ENCODE measurements around the gene SRGAP3. TPM values are rescaled to one million over a fixed set of nuclear protein-coding genes. Genes with fewer than 3 reads are reported as not detected.

The SRGAP3 gene
- total and polyA plus RNA-seq, 7 experiments from 2014 or later, result 1.4 to 6.0 (median 4.6) TPM

- Mint-ChIP-seq H3K36me3 (peaks cover 0 to 30% (median 16%) of the 10 kb centered on the region in 5 donors), H3K27me3 (peaks cover 0 to 3% (median 0%) of the 10 kb centered on the region in 5 donors), H3K4me1 (no peaks in the 10 kb centered on the region), H3K9me3 (peaks cover 5 to 14% (median 7%) of the 10 kb centered on the region in 11 donors), H3K27ac (no peak overlapping the region), H3K4me3 (no peak overlapping the region)
- H3K4me1 ChIP-seq (ENCODE audit: control insufficient read depth in 2 of 2, insufficient read depth in 2 of 2, low read length in 2 of 2), result no peaks in the 10 kb centered on the region
- H3K4me3 ChIP-seq (ENCODE audit: low read length), result no peak overlapping the region
- CTCF ChIA-PET, result no interaction called here
- POLR2A ChIA-PET, result no interaction called here
- intact Hi-C loops (cut with micrococcal nuclease), result no loop called here
- no peaks in the 10 kb centered on the region for H3K9me3 ChIP-seq (ENCODE audit: control insufficient read depth in 2 of 3, low read length in 3 of 3)
- ATAC-seq (no peak), DNase-seq (no peak)
- H3K27ac ChIP-seq (ENCODE audit: low read depth, low read length), result no peak overlapping the region
- no peaks in the 10 kb centered on the region for H3K36me3 ChIP-seq (ENCODE audit: control insufficient read depth in 2 of 3, insufficient read depth in 3 of 3, low read length in 3 of 3)
- no peaks in the 10 kb centered on the region for H3K27me3 ChIP-seq (ENCODE audit: control insufficient read depth in 2 of 2, insufficient read depth in 2 of 2, low read length in 2 of 2)
These were observed 185.2 kb downstream of the SRGAP3 start for GRCh38 chr3:9064251-9064650.

DNA sequence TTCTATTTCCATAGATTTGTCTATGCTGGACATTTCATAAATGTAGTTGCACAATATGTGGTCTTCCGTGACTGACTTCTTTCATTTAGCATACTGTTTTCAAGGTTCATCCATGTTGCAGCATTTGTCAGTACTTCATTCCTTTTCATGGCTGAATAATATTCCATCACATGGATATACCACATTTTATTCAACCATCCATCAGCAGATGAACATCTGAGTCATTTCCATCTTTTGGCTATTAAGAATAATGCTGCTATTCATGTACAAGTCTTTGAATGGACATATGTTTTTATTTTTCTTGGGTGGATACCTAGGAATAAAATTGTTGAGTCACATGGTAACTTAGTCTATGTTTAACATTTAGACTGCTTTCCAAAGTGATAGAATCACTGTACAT lies 186.9 kb downstream of the SRGAP3 start:
- intact Hi-C loops (cut with micrococcal nuclease), result no loop called here
- Mint-ChIP-seq H3K27me3 (peaks cover 0 to 3% (median 0%) of the 10 kb centered on the region in 5 donors), H3K36me3 (peaks cover 0 to 31% (median 16%) of the 10 kb centered on the region in 5 donors), H3K9me3 (peaks cover 5 to 14% (median 7%) of the 10 kb centered on the region in 11 donors), H3K4me1 (no peaks in the 10 kb centered on the region), H3K27ac (no peak overlapping the region), H3K4me3 (no peak overlapping the region)
- Histone ChIP-seq H3K27me3 (ENCODE audit: control insufficient read depth in 2 of 2, insufficient read depth in 2 of 2, low read length in 2 of 2) (no peaks in the 10 kb centered on the region), H3K4me3 (ENCODE audit: low read length) (no peak overlapping the region), H3K27ac (ENCODE audit: low read depth, low read length) (no peak overlapping the region), H3K9me3 (ENCODE audit: control insufficient read depth in 2 of 3, low read length in 3 of 3) (no peaks in the 10 kb centered on the region), H3K4me1 (ENCODE audit: control insufficient read depth in 2 of 2, insufficient read depth in 2 of 2, low read length in 2 of 2) (no peaks in the 10 kb centered on the region), H3K36me3 (ENCODE audit: control insufficient read depth in 2 of 3, insufficient read depth in 3 of 3, low read length in 3 of 3) (no peaks in the 10 kb centered on the region)
- no peak for DNase-seq
- ATAC-seq, result no peak
- POLR2A ChIA-PET, result no interaction called here
- CTCF ChIA-PET, result no interaction called here

DNA sequence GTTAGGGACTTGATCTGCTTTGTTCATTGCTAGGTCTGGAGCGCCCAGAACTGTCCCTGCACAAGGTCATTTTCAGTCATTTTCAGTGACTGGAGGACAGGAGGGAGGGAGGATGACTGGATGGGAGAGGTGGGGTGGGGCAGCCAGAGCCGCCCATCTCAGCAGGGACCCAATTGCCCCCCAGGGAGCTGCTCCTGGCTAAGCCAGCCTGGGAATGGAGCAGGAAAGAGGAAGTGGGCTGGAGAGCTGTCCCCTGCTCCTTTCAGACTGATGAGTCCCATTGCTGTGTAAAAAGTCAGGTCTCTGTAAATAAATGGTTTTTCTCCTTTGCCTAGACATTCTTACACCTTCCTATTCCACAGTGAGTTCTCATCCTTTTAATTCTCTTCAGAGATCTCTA lies 187.8 kb downstream of the SRGAP3 start:
- DNase-seq (no peak), ATAC-seq (no peak)
- H3K36me3 Mint-ChIP-seq, result peaks cover 0 to 34% (median 16%) of the 10 kb centered on the region in 5 donors
- intact Hi-C loops (cut with micrococcal nuclease), result no loop called here
- ChIA-PET CTCF (no interaction called here), POLR2A (no interaction called here)
- H3K4me1 Mint-ChIP-seq, result no peaks in the 10 kb centered on the region
- Histone ChIP-seq H3K27ac (ENCODE audit: low read depth, low read length) (no peak overlapping the region), H3K36me3 (ENCODE audit: control insufficient read depth in 2 of 3, insufficient read depth in 3 of 3, low read length in 3 of 3) (no peaks in the 10 kb centered on the region), H3K4me1 (ENCODE audit: control insufficient read depth in 2 of 2, insufficient read depth in 2 of 2, low read length in 2 of 2) (no peaks in the 10 kb centered on the region), H3K4me3 (ENCODE audit: low read length) (no peak overlapping the region), H3K9me3 (ENCODE audit: control insufficient read depth in 2 of 3, low read length in 3 of 3) (no peaks in the 10 kb centered on the region), H3K27me3 (ENCODE audit: control insufficient read depth in 2 of 2, insufficient read depth in 2 of 2, low read length in 2 of 2) (no peaks in the 10 kb centered on the region)
- H3K4me3 Mint-ChIP-seq, result no peak overlapping the region
- H3K27ac Mint-ChIP-seq, result no peak overlapping the region
- peaks cover 0 to 3% (median 0%) of the 10 kb centered on the region in 5 donors for H3K27me3 Mint-ChIP-seq
- peaks cover 5 to 14% (median 7%) of the 10 kb centered on the region in 11 donors for H3K9me3 Mint-ChIP-seq

GRCh38 chr3:9059489-9060400 lies 189.7 kb downstream of the SRGAP3 start:
- POLR2A ChIA-PET, result no interaction called here
- H3K4me1 ChIP-seq (ENCODE audit: control insufficient read depth in 2 of 2, insufficient read depth in 2 of 2, low read length in 2 of 2), result no peaks in the 10 kb centered on the region
- no peak for ATAC-seq
- no peaks in the 10 kb centered on the region for H3K27me3 ChIP-seq (ENCODE audit: control insufficient read depth in 2 of 2, insufficient read depth in 2 of 2, low read length in 2 of 2)
- no peak overlapping the region for H3K27ac Mint-ChIP-seq
- no peak for DNase-seq
- no peaks in the 10 kb centered on the region for H3K9me3 ChIP-seq (ENCODE audit: control insufficient read depth in 2 of 3, low read length in 3 of 3)
- H3K36me3 Mint-ChIP-seq, result peaks cover 0 to 48% (median 20%) of the 10 kb centered on the region in 5 donors
- no peaks in the 10 kb centered on the region for H3K4me1 Mint-ChIP-seq
- intact Hi-C loops (cut with micrococcal nuclease), result no loop called here
- peaks cover 0 to 3% (median 0%) of the 10 kb centered on the region in 5 donors for H3K27me3 Mint-ChIP-seq
- H3K27ac ChIP-seq (ENCODE audit: low read depth, low read length), result no peak overlapping the region
- H3K4me3 Mint-ChIP-seq, result no peak overlapping the region
- CTCF ChIA-PET, result interaction anchor here (0.8 kb wide), 1 partner anchor 10 kb away, joined by 3 read pairs; no protein-coding TSS in a partner anchor
- H3K9me3 Mint-ChIP-seq, result peaks cover 5 to 14% (median 8%) of the 10 kb centered on the region in 11 donors
- no peak overlapping the region for H3K4me3 ChIP-seq (ENCODE audit: low read length)
- no peaks in the 10 kb centered on the region for H3K36me3 ChIP-seq (ENCODE audit: control insufficient read depth in 2 of 3, insufficient read depth in 3 of 3, low read length in 3 of 3)

DNA sequence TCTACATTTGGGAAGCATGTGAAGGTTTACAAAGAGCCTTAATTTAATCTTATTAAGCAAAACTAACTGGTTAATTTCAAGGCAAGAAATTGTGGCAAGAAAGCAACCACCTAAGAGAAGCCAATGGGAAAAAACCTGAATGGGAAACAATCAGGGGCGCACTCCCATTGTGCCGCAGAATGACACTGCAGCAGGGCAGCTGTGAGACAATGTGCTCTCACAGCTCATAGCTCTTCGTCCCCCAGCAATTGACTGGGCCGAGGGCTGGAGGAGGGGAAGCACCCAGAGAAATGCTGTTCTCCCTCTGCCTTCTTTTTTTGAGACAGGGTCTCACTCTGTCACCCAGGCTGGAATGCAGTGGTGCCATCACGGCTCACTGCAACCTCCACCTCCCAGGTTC lies 192.9 kb downstream of the SRGAP3 start:
- Mint-ChIP-seq H3K27ac (no peak overlapping the region), H3K36me3 (peaks cover 0 to 59% (median 26%) of the 10 kb centered on the region in 5 donors), H3K27me3 (no peaks in the 10 kb centered on the region), H3K9me3 (peaks cover 0 to 7% (median 0%) of the 10 kb centered on the region in 11 donors), H3K4me1 (no peaks in the 10 kb centered on the region), H3K4me3 (no peak overlapping the region)
- no peak overlapping the region for H3K4me3 ChIP-seq (ENCODE audit: low read length)
- H3K9me3 ChIP-seq (ENCODE audit: control insufficient read depth in 2 of 3, low read length in 3 of 3), result no peaks in the 10 kb centered on the region
- H3K36me3 ChIP-seq (ENCODE audit: control insufficient read depth in 2 of 3, insufficient read depth in 3 of 3, low read length in 3 of 3), result no peaks in the 10 kb centered on the region
- no peak for ATAC-seq
- no peak overlapping the region for H3K27ac ChIP-seq (ENCODE audit: low read depth, low read length)
- DNase-seq, result no peak
- H3K4me1 ChIP-seq (ENCODE audit: control insufficient read depth in 2 of 2, insufficient read depth in 2 of 2, low read length in 2 of 2), result no peaks in the 10 kb centered on the region
- ChIA-PET CTCF (no interaction called here), POLR2A (no interaction called here)
- intact Hi-C loops (cut with micrococcal nuclease), result no loop called here
- no peaks in the 10 kb centered on the region for H3K27me3 ChIP-seq (ENCODE audit: control insufficient read depth in 2 of 2, insufficient read depth in 2 of 2, low read length in 2 of 2)

- peaks cover 0 to 31% (median 7%) of the 10 kb centered on the region in 5 donors for H3K36me3 Mint-ChIP-seq
- H3K27ac Mint-ChIP-seq, result no peak overlapping the region
- no peak for DNase-seq
- Histone ChIP-seq H3K4me1 (ENCODE audit: control insufficient read depth in 2 of 2, insufficient read depth in 2 of 2, low read length in 2 of 2) (no peaks in the 10 kb centered on the region), H3K27me3 (ENCODE audit: control insufficient read depth in 2 of 2, insufficient read depth in 2 of 2, low read length in 2 of 2) (no peaks in the 10 kb centered on the region), H3K9me3 (ENCODE audit: control insufficient read depth in 2 of 3, low read length in 3 of 3) (no peaks in the 10 kb centered on the region), H3K36me3 (ENCODE audit: control insufficient read depth in 2 of 3, insufficient read depth in 3 of 3, low read length in 3 of 3) (no peaks in the 10 kb centered on the region), H3K4me3 (ENCODE audit: low read length) (no peak overlapping the region), H3K27ac (ENCODE audit: low read depth, low read length) (no peak overlapping the region)
- H3K4me1 Mint-ChIP-seq, result no peaks in the 10 kb centered on the region
- no peaks in the 10 kb centered on the region for H3K27me3 Mint-ChIP-seq
- intact Hi-C loops (cut with micrococcal nuclease), result no loop called here
- peaks cover 0 to 5% (median 0%) of the 10 kb centered on the region in 11 donors for H3K9me3 Mint-ChIP-seq
- ATAC-seq, result no peak
- ChIA-PET POLR2A (no interaction called here), CTCF (no interaction called here)
- H3K4me3 Mint-ChIP-seq, result no peak overlapping the region
These were observed 201.7 kb downstream of the SRGAP3 start for GRCh38 chr3:9047452-9048346.
